HepG2 (cell line): ENCODE measurements around the gene VAPB. TPM values are rescaled to one million over a fixed set of nuclear protein-coding genes. Genes with fewer than 3 reads are reported as not detected.

Source experiments
- CREB1 ChIP-seq, 2 experiments: fragments of 450-650 bp in 1 of 2; IDR thresholded peaks; 2 replicates each; pipeline ENCODE4 v1.6.1; 2016 to 2017; ENCODE audit warnings: control low read depth in 1 of 2, mild to moderate bottlenecking in 1 of 2, missing compliant biosample characterization in 1 of 2, missing genetic modification characterization in 1 of 2
- EZH2 ChIP-seq: conservative IDR thresholded peaks from 2 replicates; pipeline ENCODE4 v1.6.1; 2012; ENCODE audit warnings: mild to moderate bottlenecking, low read depth, low read length, moderate library complexity
- NBN ChIP-seq: fragments of 450-650 bp; conservative IDR thresholded peaks from 2 replicates; pipeline ENCODE4 v1.6.1; 2017
- RAD51 ChIP-seq: fragments of 450-650 bp; IDR thresholded peaks from 2 replicates; pipeline ENCODE4 v1.6.1; 2016; ENCODE audit warnings: borderline replicate concordance
- ZBTB40 ChIP-seq, 2 experiments: fragments of 450-650 bp in 1 of 2; sonication (generic) in 1 of 2; formaldehyde crosslinking in 1 of 2; IDR thresholded peaks; 2 replicates each; pipeline versions ENCODE4 v1.6.1 to v1.8.0; 2016 to 2022; ENCODE audit warnings: antibody characterized with exemption in 1 of 2, mild to moderate bottlenecking in 1 of 2, missing genetic modification reagents in 1 of 2
- ZNF282 ChIP-seq: fragments of 450-650 bp; IDR thresholded peaks from 2 replicates; pipeline ENCODE4 v1.6.1; 2018; ENCODE audit not compliant: partially characterized antibody
- ZNF30 ChIP-seq: sonication (generic); formaldehyde crosslinking; IDR thresholded peaks from 2 replicates; pipeline ENCODE4 v1.5.0; 2020; ENCODE audit warnings: mild to moderate bottlenecking, missing genetic modification reagents
- ZNF777 ChIP-seq: sonication (generic); formaldehyde crosslinking; IDR thresholded peaks from 2 replicates; pipeline ENCODE4 v1.4.0; 2020; ENCODE audit warnings: missing genetic modification reagents
- ZNF792 ChIP-seq: IDR thresholded peaks from 2 replicates; pipeline ENCODE4 v1.6.1; 2016
- polyA plus RNA-seq, 8 experiments: library from polyadenylated mRNA; depleted of rRNA in 3 of 8; stranded (reverse) in 7 of 8; unstranded in 1 of 8; fragments of >200 nt; fragmentation: Illumina TruSeq in 4 of 8; extraction: Trizol in 4 of 8; gene quantifications; 2 replicates each; pipeline versions ENCODE4 v1.2.1 to v1.2.3, GENCODE V29; 2011 to 2016; ENCODE audit warnings: low read depth in 4 of 8, missing spikeins in 1 of 8, mixed read lengths in 1 of 8; ENCODE audit not compliant: insufficient read depth in 1 of 8
- total RNA-seq, 5 experiments: library from RNA; depleted of rRNA; stranded (reverse); fragments of >200 nt; fragmentation: Illumina TruSeq; extraction: Trizol; gene quantifications; 2 replicates each; pipeline ENCODE4 v1.2.3, GENCODE V29; 2016; ENCODE audit warnings: low read depth in 1 of 5

Gene VAPB
- total and polyA plus RNA-seq, 2 of the 13 experiments (the other 11 are each of a cell fraction or from before 2014, with no cell fraction given) = 18.6 to 48.5 TPM

- TF ChIP-seq ZBTB40 (IDR thresholded peaks at IDR 0.05) (peak; percentile 25; the same call in 1 of the 2 replicates), ZBTB40 (CRISPR knock-in tag; IDR thresholded peaks at IDR 0.05) (no peak), ZNF792 (no peak), ZNF282 (peak; percentile 98), EZH2 (no peak), NBN (peak; percentile 99), RAD51 (peak; percentile 42), CREB1 (IDR thresholded peaks at IDR 0.05) (peak; percentile 11; the same call in 1 of the 2 replicates), CREB1 (CRISPR knock-in tag; IDR thresholded peaks at IDR 0.05) (no peak), ZNF30 (CRISPR knock-in tag) (no peak), ZNF777 (CRISPR knock-in tag) (no peak)
Measured at GRCh38 chr20:58492795-58493524, 103.9 kb downstream of the VAPB start (continued).
